ENCODE measurements around the gene VPS16.
A peak's percentile ranks its signal among the peaks of the same experiment; 100 is the strongest.

Gene VPS16

DNA sequence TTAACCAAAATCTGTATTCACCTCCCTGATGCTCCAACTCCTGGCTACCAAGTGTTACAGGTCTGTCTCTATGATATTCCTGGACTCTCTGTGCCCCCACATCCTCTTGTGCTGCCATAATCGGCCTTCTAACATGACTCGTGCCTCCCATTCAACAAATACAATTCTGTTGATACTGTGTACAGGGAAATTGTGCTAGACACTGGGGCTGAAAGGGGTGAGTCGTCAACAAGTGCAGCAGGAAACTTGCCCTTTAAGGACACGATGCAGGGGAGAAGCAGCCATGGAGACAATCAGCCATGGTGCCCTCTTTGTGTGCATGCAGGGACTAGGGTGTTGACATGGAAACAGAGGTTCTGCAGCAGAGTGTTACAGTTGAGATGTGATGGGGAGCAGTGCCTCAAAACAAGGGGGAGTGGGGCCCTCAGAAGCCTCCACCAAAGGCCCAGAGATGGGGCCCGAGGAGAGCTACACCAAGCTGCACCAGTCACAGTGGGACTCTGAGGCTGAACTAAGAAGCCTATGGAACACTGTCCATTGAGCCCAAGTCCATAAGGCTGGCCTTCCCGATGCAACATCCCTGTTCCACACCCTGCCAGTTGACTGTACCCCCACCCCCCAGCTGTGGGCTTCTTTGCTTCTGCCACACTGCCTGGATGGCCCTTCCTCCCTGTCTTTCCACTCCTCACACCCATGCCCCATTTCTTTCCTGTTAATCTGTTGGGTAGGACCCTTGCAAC lies 3.2 kb upstream of the VPS16 start:
- Mint-ChIP-seq H3K9me3 (ENCODE audit: low read depth) (no peaks in the 10 kb centered on the region), H3K27ac (no peak overlapping the region), H3K27me3 (no peaks in the 10 kb centered on the region), H3K4me3 (no peak overlapping the region), H3K4me1 (ENCODE audit: low read depth) (peaks cover 24% of the 10 kb centered on the region), H3K36me3 (peaks cover 3% of the 10 kb centered on the region)

- H3K4me3 Mint-ChIP-seq = peak overlapping the region; percentile 59
- no peaks in the 10 kb centered on the region for H3K9me3 Mint-ChIP-seq (ENCODE audit: low read depth)
- H3K27me3 Mint-ChIP-seq = no peaks in the 10 kb centered on the region
- H3K27ac Mint-ChIP-seq = no peak overlapping the region
- peaks cover 27% of the 10 kb centered on the region for H3K4me1 Mint-ChIP-seq (ENCODE audit: low read depth)
- peaks cover 3% of the 10 kb centered on the region for H3K36me3 Mint-ChIP-seq
Measured at GRCh38 chr20:2838170-2838797, 2.3 kb upstream of the VPS16 start.

DNA sequence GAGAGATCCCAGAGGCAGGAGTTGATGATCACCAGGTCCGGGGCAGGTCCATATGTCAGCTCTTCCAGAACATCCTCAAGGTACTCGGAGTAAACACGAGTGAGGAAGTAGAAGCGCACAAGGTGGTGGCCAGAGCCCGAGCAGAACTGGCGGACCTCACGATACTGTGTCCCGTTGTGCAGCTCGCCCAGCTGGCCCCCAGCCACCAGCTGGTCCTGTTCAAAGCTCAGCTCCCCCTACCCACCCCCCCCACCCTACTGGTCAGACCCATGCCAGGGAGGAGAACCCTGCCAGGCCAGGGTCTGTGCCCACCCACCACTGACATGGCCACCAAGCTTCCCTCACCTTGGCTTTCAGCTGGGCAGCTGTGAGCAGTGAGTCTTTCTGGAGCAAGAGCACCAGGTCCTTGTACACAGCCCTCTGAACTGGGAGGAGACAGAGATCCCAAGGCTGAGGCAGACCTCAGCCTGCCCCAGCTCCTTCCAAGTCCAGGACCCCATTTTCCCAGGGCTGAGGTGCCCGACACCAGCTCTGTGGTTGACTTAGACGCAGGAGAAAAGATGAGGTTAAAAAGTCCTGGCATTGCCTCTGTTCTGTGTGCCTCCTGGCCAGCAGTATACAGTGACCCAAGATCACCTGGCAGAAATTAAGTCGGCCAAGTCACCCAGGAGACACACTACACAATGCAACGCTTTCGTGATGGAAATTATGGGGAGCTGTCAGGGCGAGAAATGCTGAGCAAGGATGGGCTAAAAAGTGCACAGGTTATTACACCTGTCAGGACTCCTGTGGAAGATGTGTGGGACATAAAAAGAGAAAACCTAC lies 1.5 kb upstream of the VPS16 start:
- Mint-ChIP-seq H3K27ac (peak overlapping the region; percentile 95), H3K27me3 (no peaks in the 10 kb centered on the region), H3K4me3 (peak overlapping the region; percentile 90), H3K9me3 (ENCODE audit: low read depth) (no peaks in the 10 kb centered on the region), H3K4me1 (ENCODE audit: low read depth) (peaks cover 35% of the 10 kb centered on the region), H3K36me3 (peaks cover 3% of the 10 kb centered on the region)

GRCh38 chr20:2839732-2840137 lies 810 bp upstream of the VPS16 start:
- H3K9me3 Mint-ChIP-seq (ENCODE audit: low read depth) = no peaks in the 10 kb centered on the region
- H3K4me1 Mint-ChIP-seq (ENCODE audit: low read depth) = peaks cover 42% of the 10 kb centered on the region
- no peaks in the 10 kb centered on the region for H3K27me3 Mint-ChIP-seq
- peaks cover 6% of the 10 kb centered on the region for H3K36me3 Mint-ChIP-seq
- peak overlapping the region; percentile 90 for H3K4me3 Mint-ChIP-seq
- peak overlapping the region; percentile 95 for H3K27ac Mint-ChIP-seq

- H3K27ac Mint-ChIP-seq = peak overlapping the region; percentile 70
- H3K4me3 Mint-ChIP-seq = peak overlapping the region; percentile 94
- H3K27me3 Mint-ChIP-seq = no peaks in the 10 kb centered on the region
- H3K4me1 Mint-ChIP-seq (ENCODE audit: low read depth) = peaks cover 49% of the 10 kb centered on the region
- no peaks in the 10 kb centered on the region for H3K9me3 Mint-ChIP-seq (ENCODE audit: low read depth)
- peaks cover 8% of the 10 kb centered on the region for H3K36me3 Mint-ChIP-seq
Measured at GRCh38 chr20:2840967-2841531, 504 bp downstream of the VPS16 start.

GRCh38 chr20:2845607-2846006 lies 5.1 kb downstream of the VPS16 start:
- Mint-ChIP-seq H3K36me3 (peaks cover 5% of the 10 kb centered on the region), H3K27ac (no peak overlapping the region)

DNA sequence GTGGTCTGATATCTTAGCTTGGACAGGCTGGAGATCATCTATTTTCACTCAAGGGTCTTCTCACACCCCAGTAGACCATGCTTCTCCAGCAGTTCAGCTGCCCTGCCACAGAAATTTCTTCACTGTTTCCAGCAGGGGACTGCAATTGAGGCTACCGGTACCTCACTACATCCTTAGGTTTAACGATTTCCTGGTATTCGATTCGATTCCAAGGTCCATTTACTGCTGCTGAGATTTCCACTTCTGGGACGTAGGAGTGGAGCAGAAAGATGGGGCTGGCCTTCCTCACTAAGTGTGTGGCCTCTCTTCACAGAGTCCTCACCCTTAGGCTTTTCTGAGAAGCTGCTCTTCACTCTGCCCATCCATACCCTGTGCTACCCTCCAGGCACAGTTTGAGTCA lies 6.2 kb downstream of the VPS16 start:
- Mint-ChIP-seq H3K36me3 (peaks cover 5% of the 10 kb centered on the region), H3K4me3 (no peak overlapping the region), H3K9me3 (ENCODE audit: low read depth) (no peaks in the 10 kb centered on the region), H3K27me3 (no peaks in the 10 kb centered on the region), H3K27ac (no peak overlapping the region), H3K4me1 (ENCODE audit: low read depth) (peaks cover 31% of the 10 kb centered on the region)

More at GRCh38 chr20:2845607-2846006, 5.1 kb downstream of the VPS16 start:
- Mint-ChIP-seq H3K9me3 (ENCODE audit: low read depth) (no peaks in the 10 kb centered on the region), H3K4me3 (no peak overlapping the region), H3K4me1 (ENCODE audit: low read depth) (peaks cover 34% of the 10 kb centered on the region), H3K27me3 (no peaks in the 10 kb centered on the region)

DNA sequence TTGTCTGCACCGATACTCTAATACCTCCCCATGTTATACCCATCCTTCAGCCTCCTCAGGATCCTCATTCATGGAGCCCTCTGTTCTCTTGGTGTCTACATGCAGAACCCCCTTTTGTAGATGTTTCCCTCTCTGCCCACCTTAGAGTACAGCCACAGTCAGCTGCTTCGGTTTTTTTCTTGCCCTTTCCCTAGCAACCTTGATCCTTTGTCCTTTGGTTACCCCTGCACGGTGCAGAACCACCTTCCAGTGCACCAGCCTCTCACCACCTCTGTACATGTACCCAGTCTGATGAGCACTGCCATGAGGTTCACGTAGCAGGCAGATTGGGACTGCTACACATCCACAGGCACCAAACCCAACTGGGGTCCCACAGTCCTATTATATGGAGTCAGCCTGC lies 7.3 kb downstream of the VPS16 start:
- H3K27ac Mint-ChIP-seq = peak overlapping the region; percentile 7
- peaks cover 5% of the 10 kb centered on the region for H3K36me3 Mint-ChIP-seq
- H3K4me1 Mint-ChIP-seq (ENCODE audit: low read depth) = peaks cover 40% of the 10 kb centered on the region
- no peak overlapping the region for H3K4me3 Mint-ChIP-seq
- no peaks in the 10 kb centered on the region for H3K9me3 Mint-ChIP-seq (ENCODE audit: low read depth)
- no peaks in the 10 kb centered on the region for H3K27me3 Mint-ChIP-seq

- no peaks in the 10 kb centered on the region for H3K9me3 Mint-ChIP-seq (ENCODE audit: low read depth)
- H3K4me3 Mint-ChIP-seq = no peak overlapping the region
- H3K27me3 Mint-ChIP-seq = no peaks in the 10 kb centered on the region
- peaks cover 28% of the 10 kb centered on the region for H3K4me1 Mint-ChIP-seq (ENCODE audit: low read depth)
- H3K27ac Mint-ChIP-seq = no peak overlapping the region
- peaks cover 4% of the 10 kb centered on the region for H3K36me3 Mint-ChIP-seq
Measured at GRCh38 chr20:2849529-2849928, 9.0 kb downstream of the VPS16 start.

- no peaks in the 10 kb centered on the region for H3K9me3 Mint-ChIP-seq (ENCODE audit: low read depth)
- H3K27ac Mint-ChIP-seq = no peak overlapping the region
- H3K27me3 Mint-ChIP-seq = no peaks in the 10 kb centered on the region
Measured at GRCh38 chr20:2851086-2851485, 10.5 kb downstream of the VPS16 start.

DNA sequence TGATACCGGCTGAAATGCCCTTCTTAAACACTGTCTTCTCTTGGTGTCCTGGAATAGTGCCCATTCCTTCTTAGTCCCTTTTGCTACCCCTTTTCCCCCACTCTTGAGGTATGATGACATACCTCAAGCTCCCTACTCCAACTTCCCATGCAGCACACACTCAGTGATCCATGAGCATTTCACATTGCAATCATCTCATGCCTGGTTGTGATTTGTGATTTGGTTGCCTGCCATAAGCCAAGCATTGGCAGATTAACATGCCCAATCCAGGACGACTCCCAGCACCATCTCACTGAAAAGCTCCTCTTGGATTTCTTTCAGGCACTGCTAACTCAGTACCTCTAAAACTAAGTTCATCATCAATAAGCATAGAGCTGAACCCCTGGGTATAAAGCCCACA lies 18.0 kb downstream of the VPS16 start:
- Mint-ChIP-seq H3K27ac (no peak overlapping the region), H3K27me3 (no peaks in the 10 kb centered on the region), H3K9me3 (ENCODE audit: low read depth) (no peaks in the 10 kb centered on the region), H3K4me3 (no peak overlapping the region), H3K36me3 (no peaks in the 10 kb centered on the region), H3K4me1 (ENCODE audit: low read depth) (no peaks in the 10 kb centered on the region)

More at GRCh38 chr20:2851086-2851485, 10.5 kb downstream of the VPS16 start:
- no peaks in the 10 kb centered on the region for H3K36me3 Mint-ChIP-seq
- no peak overlapping the region for H3K4me3 Mint-ChIP-seq
- H3K4me1 Mint-ChIP-seq (ENCODE audit: low read depth) = peaks cover 19% of the 10 kb centered on the region

GRCh38 chr20:2859330-2860121 lies 19.0 kb downstream of the VPS16 start:
- H3K27ac Mint-ChIP-seq = no peak overlapping the region

DNA sequence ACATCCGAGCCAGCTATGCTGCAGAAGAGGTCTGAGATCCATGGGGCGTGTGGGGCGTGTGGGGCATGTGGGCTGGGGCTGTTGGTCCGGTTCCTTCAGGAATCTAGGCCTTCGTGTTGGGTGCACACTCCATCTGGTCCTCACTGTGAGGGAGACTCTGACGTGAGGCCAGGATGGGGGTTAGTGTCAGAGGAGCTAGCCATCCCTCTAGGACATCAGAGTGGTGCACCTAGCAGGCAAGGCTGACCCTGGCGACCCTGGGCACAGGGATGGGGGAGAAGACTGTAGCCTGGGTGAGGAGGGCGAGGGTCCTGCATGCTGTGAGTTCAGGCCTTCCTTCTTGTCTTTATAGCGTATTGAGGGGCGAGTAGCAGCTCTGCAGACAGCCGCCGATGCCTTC lies 24.1 kb downstream of the VPS16 start:
- Mint-ChIP-seq H3K4me3 (no peak overlapping the region), H3K27ac (peak overlapping the region; percentile 16), H3K36me3 (no peaks in the 10 kb centered on the region), H3K4me1 (ENCODE audit: low read depth) (peaks cover 38% of the 10 kb centered on the region), H3K27me3 (no peaks in the 10 kb centered on the region), H3K9me3 (ENCODE audit: low read depth) (no peaks in the 10 kb centered on the region)

More at GRCh38 chr20:2859330-2860121, 19.0 kb downstream of the VPS16 start:
- H3K27me3 Mint-ChIP-seq = no peaks in the 10 kb centered on the region
- H3K9me3 Mint-ChIP-seq (ENCODE audit: low read depth) = no peaks in the 10 kb centered on the region
- H3K4me3 Mint-ChIP-seq = no peak overlapping the region
- H3K36me3 Mint-ChIP-seq = no peaks in the 10 kb centered on the region
- peaks cover 3% of the 10 kb centered on the region for H3K4me1 Mint-ChIP-seq (ENCODE audit: low read depth)

DNA sequence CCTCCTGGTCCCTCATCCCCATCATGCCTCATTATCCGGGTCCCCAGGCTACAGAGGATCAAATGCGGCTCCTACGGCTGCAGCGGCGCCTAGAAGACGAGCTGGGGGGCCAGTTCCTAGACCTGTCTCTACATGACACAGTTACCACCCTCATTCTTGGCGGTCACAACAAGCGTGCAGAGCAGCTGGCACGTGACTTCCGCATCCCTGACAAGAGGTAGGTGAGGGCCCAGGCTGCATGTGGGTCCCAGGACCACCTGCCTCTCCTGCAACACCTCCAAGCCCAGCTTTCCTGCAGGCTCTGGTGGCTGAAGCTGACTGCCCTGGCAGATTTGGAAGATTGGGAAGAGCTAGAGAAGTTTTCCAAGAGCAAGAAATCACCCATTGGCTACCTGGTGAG lies 24.6 kb downstream of the VPS16 start:
- H3K27me3 Mint-ChIP-seq = no peaks in the 10 kb centered on the region
- peaks cover 38% of the 10 kb centered on the region for H3K4me1 Mint-ChIP-seq (ENCODE audit: low read depth)
- H3K27ac Mint-ChIP-seq = peak overlapping the region; percentile 50
- H3K4me3 Mint-ChIP-seq = peak overlapping the region; percentile 60
- H3K9me3 Mint-ChIP-seq (ENCODE audit: low read depth) = no peaks in the 10 kb centered on the region
- no peaks in the 10 kb centered on the region for H3K36me3 Mint-ChIP-seq
